ENCODE data around the gene BTBD1. TPM values are rescaled to one million over a fixed set of nuclear protein-coding genes. Genes with fewer than 3 reads are reported as not detected.

Gene BTBD1
- total and polyA plus RNA-seq, 8 donors, result 13.2 to 94.4 (median 44.9) TPM

GRCh38 chr15:82993144-82993543, 73.9 kb downstream of the BTBD1 start:
- no peak for DNase-seq
- Histone ChIP-seq H3K27me3 (no peaks in the 10 kb centered on the region), H3K36me3 (peaks cover 15 to 33% (median 33%) of the 10 kb centered on the region in 4 donors), H3K4me1 (peaks cover 0 to 5% (median 1%) of the 10 kb centered on the region in 4 donors), H3K9me3 (no peaks in the 10 kb centered on the region), H3K27ac (no peak overlapping the region), H3K4me3 (no peak overlapping the region)
- intact Hi-C loops (cut with DNase I; ENCODE audit: low total_unique reads), result no loop called here
- TF ChIP-seq POLR2A (IDR thresholded peaks at IDR 0.05) (no peak), CTCF (IDR thresholded peaks at IDR 0.05) (no peak)
- 45 to 57% (median 56%) methylated on average over 4 of the region's 4 CpGs for WGBS, 5 donors

GRCh38 chr15:82992436-82992998, 74.5 kb downstream of the BTBD1 start:
- H3K36me3 ChIP-seq, result peaks cover 17 to 38% (median 35%) of the 10 kb centered on the region in 4 donors
- H3K4me3 ChIP-seq, result no peak overlapping the region
- H3K4me1 ChIP-seq, result peaks cover 0 to 11% (median 6%) of the 10 kb centered on the region in 4 donors
- DNase-seq, result no peak
- H3K27ac ChIP-seq, result no peak overlapping the region
- TF ChIP-seq POLR2A (IDR thresholded peaks at IDR 0.05), result no peak
- TF ChIP-seq EP300 (IDR thresholded peaks at IDR 0.05), result no peak
- TF ChIP-seq CTCF (IDR thresholded peaks at IDR 0.05), result no peak
- no peak for TF ChIP-seq POLR2AphosphoS5 (IDR thresholded peaks at IDR 0.05)
- no peaks in the 10 kb centered on the region for H3K9me3 ChIP-seq
- WGBS, 5 donors, result 87 to 92% (median 90%) methylated on average over 3 of the region's 3 CpGs
- no peaks in the 10 kb centered on the region for H3K27me3 ChIP-seq
- intact Hi-C loops (cut with DNase I; ENCODE audit: low total_unique reads), result no loop called here

- TF ChIP-seq POLR2A (IDR thresholded peaks at IDR 0.05), result no peak
- TF ChIP-seq EP300 (IDR thresholded peaks at IDR 0.05), result no peak
- TF ChIP-seq CTCF (IDR thresholded peaks at IDR 0.05), result no peak
- no peak for TF ChIP-seq POLR2AphosphoS5 (IDR thresholded peaks at IDR 0.05)
- Histone ChIP-seq H3K27me3 (no peaks in the 10 kb centered on the region), H3K36me3 (peaks cover 12 to 32% (median 29%) of the 10 kb centered on the region in 4 donors), H3K27ac (peak overlapping the region; percentile 66 to 87 (median 84)), H3K9me3 (no peaks in the 10 kb centered on the region), H3K4me1 (peaks cover 14 to 30% (median 24%) of the 10 kb centered on the region in 4 donors), H3K4me3 (peak overlapping the region; percentile 75 to 92 (median 82))
- WGBS, 5 donors, result 0 to 1% (median 0%) methylated on average over 12 of the region's 12 CpGs
- no peak for DNase-seq
- intact Hi-C loops (cut with DNase I; ENCODE audit: low total_unique reads), result no loop called here
These were observed 80.6 kb downstream of the BTBD1 start for GRCh38 chr15:82986442-82986780.

GRCh38 chr15:82985688-82986441, 81.2 kb downstream of the BTBD1 start, which contains the start of gene RAMAC:
Gene RAMAC, plus strand, starts transcription at chr15:82986210. Its CDS starts 2,809 bp downstream, at chr15:82989019.
- DNase-seq, result peak; percentile 95 to 98
- Histone ChIP-seq H3K27ac (peak within 1 kb of the TSS; percentile 66 to 87 (median 84)), H3K4me1 (peaks cover 14 to 30% (median 24%) of the 10 kb centered on the region in 4 donors), H3K9me3 (no peaks in the 10 kb centered on the region), H3K36me3 (peaks cover 8 to 27% (median 23%) of the 10 kb centered on the region in 4 donors), H3K27me3 (no peaks in the 10 kb centered on the region), H3K4me3 (peak within 1 kb of the TSS; percentile 75 to 92 (median 82))
- 0 to 2% (median 1%) methylated on average over 44 to 45 of the region's 45 CpGs for WGBS, 5 donors
- intact Hi-C loops (cut with DNase I; ENCODE audit: low total_unique reads), result no loop called here
- TF ChIP-seq POLR2AphosphoS5 (IDR thresholded peaks at IDR 0.05), result peak; percentile 66 to 91 (median 68)
- peak in 1 of 7 experiments; percentile 17 for TF ChIP-seq CTCF (IDR thresholded peaks at IDR 0.05)
- TF ChIP-seq EP300 (IDR thresholded peaks at IDR 0.05), result no peak
- TF ChIP-seq POLR2A (IDR thresholded peaks at IDR 0.05), result no peak

Measured in stomach (tissue), 9 donors.